Measurements from ENCODE around the gene LEF1.

Gene LEF1

DNA sequence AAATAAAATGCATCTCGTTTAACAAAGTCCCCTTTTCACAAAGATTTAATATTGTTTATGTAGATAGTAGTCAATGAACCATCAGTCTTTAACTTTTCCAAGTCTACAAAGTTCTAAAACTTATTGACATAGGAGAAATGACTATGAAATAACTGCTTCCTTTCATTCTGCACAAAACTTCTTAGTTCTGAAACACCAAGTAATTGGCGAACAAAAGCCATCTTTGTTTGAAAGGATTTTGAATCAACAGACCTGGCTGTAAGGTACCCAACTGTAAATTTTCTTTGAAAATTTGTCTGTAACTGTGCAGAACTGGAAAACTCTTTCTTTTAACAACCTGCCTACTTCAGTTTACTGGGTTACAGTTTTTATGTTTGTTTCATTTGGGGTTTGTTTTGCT is 25.9 kb downstream of the LEF1 start:
- no peak for DNase-seq (ENCODE audit: low read depth)

DNA sequence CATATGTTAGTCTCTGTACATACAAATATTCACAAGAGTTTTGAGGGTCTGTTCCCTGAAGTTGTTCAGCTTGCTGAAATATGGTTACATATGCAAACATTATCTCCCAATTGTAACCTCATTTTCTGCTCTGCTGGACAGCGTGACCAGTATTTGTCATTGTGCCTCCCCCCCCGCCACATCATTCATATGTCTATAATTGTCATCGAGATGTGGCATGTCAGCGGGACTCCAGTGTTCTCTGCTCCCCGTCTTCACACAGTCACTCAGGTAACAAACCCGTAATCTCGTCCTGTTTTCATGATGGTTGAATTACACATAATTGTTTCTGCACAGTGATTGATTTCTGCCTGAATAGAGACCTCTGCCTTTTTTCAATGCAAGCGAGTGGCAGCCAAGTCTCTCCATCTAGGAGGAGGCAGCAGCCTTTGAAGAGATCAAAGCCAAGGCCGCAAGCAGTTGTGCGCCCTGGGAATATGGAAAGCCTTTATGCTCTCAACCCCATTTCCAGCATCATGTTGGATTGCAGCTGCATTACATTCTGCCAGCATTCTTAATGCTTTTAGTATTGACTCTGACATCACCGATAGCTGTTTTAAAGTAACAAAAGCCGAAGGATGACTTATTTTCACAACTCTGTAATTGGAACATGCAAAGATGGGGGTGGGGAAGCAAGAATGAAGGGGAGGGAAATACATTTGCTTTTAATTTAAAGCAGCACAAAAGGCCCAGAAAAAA is 27.4 kb downstream of the LEF1 start:
- TF ChIP-seq, protein P1, sequence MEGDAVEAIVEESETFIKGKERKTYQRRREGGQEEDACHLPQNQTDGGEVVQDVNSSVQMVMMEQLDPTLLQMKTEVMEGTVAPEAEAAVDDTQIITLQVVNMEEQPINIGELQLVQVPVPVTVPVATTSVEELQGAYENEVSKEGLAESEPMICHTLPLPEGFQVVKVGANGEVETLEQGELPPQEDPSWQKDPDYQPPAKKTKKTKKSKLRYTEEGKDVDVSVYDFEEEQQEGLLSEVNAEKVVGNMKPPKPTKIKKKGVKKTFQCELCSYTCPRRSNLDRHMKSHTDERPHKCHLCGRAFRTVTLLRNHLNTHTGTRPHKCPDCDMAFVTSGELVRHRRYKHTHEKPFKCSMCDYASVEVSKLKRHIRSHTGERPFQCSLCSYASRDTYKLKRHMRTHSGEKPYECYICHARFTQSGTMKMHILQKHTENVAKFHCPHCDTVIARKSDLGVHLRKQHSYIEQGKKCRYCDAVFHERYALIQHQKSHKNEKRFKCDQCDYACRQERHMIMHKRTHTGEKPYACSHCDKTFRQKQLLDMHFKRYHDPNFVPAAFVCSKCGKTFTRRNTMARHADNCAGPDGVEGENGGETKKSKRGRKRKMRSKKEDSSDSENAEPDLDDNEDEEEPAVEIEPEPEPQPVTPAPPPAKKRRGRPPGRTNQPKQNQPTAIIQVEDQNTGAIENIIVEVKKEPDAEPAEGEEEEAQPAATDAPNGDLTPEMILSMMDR (conservative IDR thresholded peaks at IDR 0.05; ENCODE audit: low read depth, low read length), result no peak
- no peak overlapping the region for H3K4me3 ChIP-seq (ENCODE audit: low read depth, low read length)
- DNase-seq (ENCODE audit: low read depth), result no peak

More for the DNA sequence above, 25.9 kb downstream of the LEF1 start:
- H3K4me3 ChIP-seq (ENCODE audit: low read depth, low read length), result no peak overlapping the region
- TF ChIP-seq, protein P1 (conservative IDR thresholded peaks at IDR 0.05; ENCODE audit: low read depth, low read length), result no peak

- no peak for DNase-seq (ENCODE audit: low read depth)
- TF ChIP-seq, protein P1 (conservative IDR thresholded peaks at IDR 0.05; ENCODE audit: low read depth, low read length), result no peak
- no peak overlapping the region for H3K4me3 ChIP-seq (ENCODE audit: low read depth, low read length)
Observed at GRCh38 chr4:108140328-108140727, 28.4 kb downstream of the LEF1 start.

GRCh38 chr4:108139089-108139488 is 29.6 kb downstream of the LEF1 start:
- TF ChIP-seq, protein P1 (conservative IDR thresholded peaks at IDR 0.05; ENCODE audit: low read depth, low read length), result no peak
- no peak for DNase-seq (ENCODE audit: low read depth)
- no peak overlapping the region for H3K4me3 ChIP-seq (ENCODE audit: low read depth, low read length)

GRCh38 chr4:108135549-108136209 is 33.1 kb downstream of the LEF1 start:
- TF ChIP-seq, protein P1 (conservative IDR thresholded peaks at IDR 0.05; ENCODE audit: low read depth, low read length), result no peak
- DNase-seq (ENCODE audit: low read depth), result no peak
- no peak overlapping the region for H3K4me3 ChIP-seq (ENCODE audit: low read depth, low read length)

DNA sequence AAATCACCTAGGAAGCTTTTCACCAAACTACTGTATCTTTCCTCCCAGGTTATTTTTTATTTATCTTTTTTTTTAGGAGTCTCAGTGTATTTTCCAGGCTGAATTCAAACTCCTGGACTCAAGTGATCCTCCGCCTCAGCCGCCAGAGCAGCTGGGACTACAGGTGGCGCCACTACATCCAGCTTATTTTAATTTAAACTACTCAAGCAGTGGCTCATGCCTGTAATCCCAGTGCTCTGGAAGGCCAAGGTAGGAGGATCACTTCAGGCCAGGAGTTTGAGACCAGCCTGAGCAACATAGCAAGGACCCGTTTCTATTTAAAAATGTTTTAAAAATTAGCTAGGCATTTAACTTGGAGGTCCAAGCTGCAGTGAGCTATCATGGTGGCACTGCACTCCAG is 37.8 kb downstream of the LEF1 start:
- TF ChIP-seq, protein P1 (conservative IDR thresholded peaks at IDR 0.05; ENCODE audit: low read depth, low read length), result peak; percentile 45
- H3K4me3 ChIP-seq (ENCODE audit: low read depth, low read length), result no peak overlapping the region
- peak; percentile 13 for DNase-seq (ENCODE audit: low read depth)
